Activated CD8-positive, alpha-beta T cell treated with anti-CD3 and anti-CD28 coated beads for 36 hours (primary cell): Measurements from ENCODE around the gene PPP1R11. TPM values are rescaled to one million over a fixed set of nuclear protein-coding genes. Genes with fewer than 3 reads are reported as not detected.

Experiments
- ATAC-seq: fragments of 200-7000 bp; cut with Tn5 transposase; one replicate; pipeline ENCODE4 v1.10.0; 2021; ENCODE audit warnings: mild to moderate bottlenecking, moderate library complexity
- CTCF ChIA-PET: fragments of 350-600 bp; sonication (Branson Sonifier 250); formaldehyde crosslinking; loops from one replicate; lab custom pipeline; 2021; ENCODE audit warnings: antibody characterized with exemption; lab: Charles Lee
- POLR2A ChIA-PET: fragments of 350-600 bp; sonication (Branson Sonifier 250); formaldehyde crosslinking; loops from one replicate; lab custom pipeline; 2021; ENCODE audit warnings: antibody characterized with exemption; lab: Charles Lee
- DNase-seq: peaks from one replicate; pipeline ENCODE4 v3.0.0-alpha.2; 2020
- H3K27ac Mint-ChIP-seq: one replicate; pipeline ENCODE4 v1.8.0; 2021; ENCODE audit warnings: mild to moderate bottlenecking, mixed read lengths
- H3K27me3 Mint-ChIP-seq: one replicate; pipeline ENCODE4 v1.8.0; 2021; ENCODE audit warnings: mixed read lengths
- H3K36me3 Mint-ChIP-seq: one replicate; pipeline ENCODE4 v1.8.0; 2021; ENCODE audit warnings: low read depth, mixed read lengths
- H3K4me1 Mint-ChIP-seq: one replicate; pipeline ENCODE4 v1.8.0; 2021; ENCODE audit warnings: low read depth, mixed read lengths
- H3K4me3 Mint-ChIP-seq: one replicate; pipeline ENCODE4 v1.8.0; 2021; ENCODE audit warnings: mild to moderate bottlenecking, moderate library complexity, mixed read lengths
- H3K9me3 Mint-ChIP-seq: one replicate; pipeline ENCODE4 v1.8.0; 2021; ENCODE audit warnings: mixed read lengths
- CTCF ChIP-seq: fragments of 200-600 bp; IDR thresholded peaks from one replicate; pipeline ENCODE4 v1.8.0; 2022; ENCODE audit warnings: antibody characterized with exemption, mild to moderate bottlenecking
- intact Hi-C: fragments of 100-400 bp; cut with micrococcal nuclease; formaldehyde crosslinking; loops from one replicate; pipeline ENCODE4 v1.10.0; 2022
- total RNA-seq, 2 experiments: library from RNA; stranded (reverse); gene quantifications; one replicate each; pipeline ENCODE4 v1.2.3, GENCODE V29; 2021

PPP1R11 gene
- total RNA-seq, 2 experiments from 2014 or later = 33.8 to 34.1 TPM

- ChIA-PET CTCF (interaction anchor here (0.5 to 1.3 kb wide), 5 partner anchors 13 to 193 kb away, joined by 3 to 5 read pairs (median 3); partner anchors contain the start of gene POLR1H), POLR2A (interaction anchor here (0.7 kb wide), 1 partner anchor 165 kb away, joined by 3 read pairs; no protein-coding TSS in a partner anchor)
- no peaks in the 10 kb centered on the region for H3K9me3 Mint-ChIP-seq
- H3K4me3 Mint-ChIP-seq = no peak overlapping the region
- no peak overlapping the region for H3K27ac Mint-ChIP-seq
- peaks cover 1% of the 10 kb centered on the region for H3K4me1 Mint-ChIP-seq
- H3K27me3 Mint-ChIP-seq = no peaks in the 10 kb centered on the region
- intact Hi-C loops = no loop called here
- peaks cover 18% of the 10 kb centered on the region for H3K36me3 Mint-ChIP-seq
- DNase-seq (no peak), ATAC-seq (no peak)
- TF ChIP-seq CTCF = peak; percentile 47
Measured at GRCh38 chr6:30037182-30037788, 29.7 kb upstream of the PPP1R11 start.

DNA sequence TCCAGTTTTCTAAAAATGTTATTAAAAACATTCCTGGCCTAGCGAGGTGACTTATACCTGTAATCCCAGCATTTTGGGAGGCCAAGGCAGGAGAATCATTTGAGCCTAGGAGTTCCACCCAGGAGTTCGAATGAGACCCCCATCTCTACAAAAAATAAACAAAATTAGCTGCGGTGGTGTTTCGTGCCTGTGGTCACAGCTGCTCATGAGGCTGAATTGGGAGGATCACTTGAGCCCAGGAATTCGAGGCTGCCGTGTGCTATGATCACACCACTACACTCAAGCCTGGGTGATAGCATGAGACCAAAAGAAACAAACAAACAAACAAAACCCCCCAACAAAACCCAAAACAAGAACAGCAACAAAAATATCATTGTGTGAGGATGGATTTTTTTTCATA, 25.8 kb upstream of the PPP1R11 start:
- no peak overlapping the region for H3K27ac Mint-ChIP-seq
- no peak for ATAC-seq
- no peaks in the 10 kb centered on the region for H3K9me3 Mint-ChIP-seq
- CTCF ChIA-PET = interaction anchor here (1.1 kb wide), 1 partner anchor 27 kb away, joined by 4 read pairs; no protein-coding TSS in a partner anchor
- no peaks in the 10 kb centered on the region for H3K27me3 Mint-ChIP-seq
- DNase-seq = no peak
- POLR2A ChIA-PET = no interaction called here
- H3K36me3 Mint-ChIP-seq = peaks cover 11% of the 10 kb centered on the region
- intact Hi-C loops = no loop called here
- no peak for TF ChIP-seq CTCF
- H3K4me3 Mint-ChIP-seq = no peak overlapping the region
- H3K4me1 Mint-ChIP-seq = peaks cover 21% of the 10 kb centered on the region

DNA sequence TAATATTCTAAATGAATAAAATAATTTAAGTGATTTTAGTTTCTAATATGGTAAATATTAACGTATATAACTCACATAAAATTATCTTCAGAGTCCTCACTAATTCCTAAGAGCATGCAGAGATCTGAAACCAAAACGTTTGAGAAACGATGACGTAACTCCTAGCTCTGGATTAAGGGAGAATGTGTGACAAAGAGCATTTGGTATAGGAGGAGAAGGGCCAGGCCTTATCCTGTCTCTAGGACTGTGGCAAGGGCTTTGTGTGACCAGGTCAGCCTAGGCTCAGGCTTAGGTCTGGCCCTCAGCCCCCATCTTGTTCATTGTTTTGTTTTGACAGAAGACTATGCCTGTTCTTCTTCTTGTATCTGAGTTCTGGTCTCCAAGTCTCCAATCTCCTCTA, 25.2 kb upstream of the PPP1R11 start:
- no peak for DNase-seq
- no peak for TF ChIP-seq CTCF
- Mint-ChIP-seq H3K4me1 (peaks cover 22% of the 10 kb centered on the region), H3K36me3 (peaks cover 11% of the 10 kb centered on the region), H3K27me3 (no peaks in the 10 kb centered on the region), H3K9me3 (no peaks in the 10 kb centered on the region), H3K4me3 (no peak overlapping the region), H3K27ac (no peak overlapping the region)
- intact Hi-C loops = no loop called here
- ATAC-seq = no peak
- ChIA-PET POLR2A (interaction anchor here (0.7 kb wide), 1 partner anchor 19 kb away, joined by 4 read pairs; no protein-coding TSS in a partner anchor), CTCF (interaction anchor here (0.7 kb wide), 1 partner anchor 83 kb away, joined by 3 read pairs; no protein-coding TSS in a partner anchor)

DNA sequence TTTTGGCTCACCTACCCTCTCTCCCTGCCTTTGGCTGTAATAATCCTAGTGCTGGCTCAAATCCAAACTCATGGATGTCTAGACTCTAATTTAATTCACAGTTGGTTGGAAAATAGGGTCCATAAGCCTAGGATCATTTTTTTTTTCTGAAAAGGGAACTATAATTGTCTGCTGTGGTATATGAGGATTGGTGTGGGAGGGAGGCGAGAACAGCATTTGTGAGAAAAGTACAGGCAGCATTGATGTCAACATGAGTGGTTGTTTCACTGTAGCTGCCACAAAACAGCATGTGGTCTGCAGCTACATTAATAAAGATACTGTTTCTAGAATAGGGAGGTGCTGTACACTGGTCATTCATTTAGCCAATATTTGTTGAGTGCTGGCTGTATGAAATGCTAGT, 24.5 kb upstream of the PPP1R11 start:
- Mint-ChIP-seq H3K4me3 (no peak overlapping the region), H3K4me1 (peaks cover 28% of the 10 kb centered on the region), H3K27me3 (no peaks in the 10 kb centered on the region), H3K27ac (peak overlapping the region; percentile 3), H3K36me3 (peaks cover 15% of the 10 kb centered on the region), H3K9me3 (no peaks in the 10 kb centered on the region)
- ATAC-seq = peak; percentile 45
- CTCF ChIA-PET = interaction anchor here (0.7 kb wide), 1 partner anchor 82 kb away, joined by 3 read pairs; no protein-coding TSS in a partner anchor
- POLR2A ChIA-PET = no interaction called here
- TF ChIP-seq CTCF = no peak
- no peak for DNase-seq
- intact Hi-C loops = no loop called here

DNA sequence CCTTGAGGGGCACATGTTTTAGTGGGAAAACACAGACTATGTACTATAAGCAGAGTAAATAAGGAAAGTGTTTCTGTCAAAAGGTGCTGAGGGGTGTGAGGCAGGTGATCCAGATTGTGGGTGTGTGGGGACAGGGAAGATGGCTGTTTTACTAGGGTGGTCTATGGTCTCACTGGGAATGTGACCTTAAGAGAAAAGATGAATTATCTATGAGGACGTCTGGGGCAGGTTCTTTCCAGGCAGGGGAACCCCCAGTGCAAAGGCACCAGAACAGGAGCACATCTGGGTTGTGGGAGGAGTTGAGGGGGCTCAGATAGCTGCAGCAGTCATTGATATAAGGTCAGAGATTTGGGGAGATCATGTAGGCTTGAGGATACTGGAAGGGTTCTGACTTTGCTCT, 24.1 kb upstream of the PPP1R11 start:
- H3K4me1 Mint-ChIP-seq = peaks cover 29% of the 10 kb centered on the region
- ChIA-PET CTCF (no interaction called here), POLR2A (no interaction called here)
- H3K4me3 Mint-ChIP-seq = no peak overlapping the region
- no peaks in the 10 kb centered on the region for H3K9me3 Mint-ChIP-seq
- H3K36me3 Mint-ChIP-seq = peaks cover 15% of the 10 kb centered on the region
- peak overlapping the region; percentile 3 for H3K27ac Mint-ChIP-seq
- TF ChIP-seq CTCF = no peak
- ATAC-seq (peak; percentile 76), DNase-seq (no peak)
- no peaks in the 10 kb centered on the region for H3K27me3 Mint-ChIP-seq
- intact Hi-C loops = no loop called here
